ENCODE data around the gene ST6GALNAC5. TPM values are rescaled to one million over a fixed set of nuclear protein-coding genes. Genes with fewer than 3 reads are reported as not detected.

The ST6GALNAC5 gene
- total and polyA plus RNA-seq, 9 donors, result 2.9 to 21.0 (median 9.9) TPM

DNA sequence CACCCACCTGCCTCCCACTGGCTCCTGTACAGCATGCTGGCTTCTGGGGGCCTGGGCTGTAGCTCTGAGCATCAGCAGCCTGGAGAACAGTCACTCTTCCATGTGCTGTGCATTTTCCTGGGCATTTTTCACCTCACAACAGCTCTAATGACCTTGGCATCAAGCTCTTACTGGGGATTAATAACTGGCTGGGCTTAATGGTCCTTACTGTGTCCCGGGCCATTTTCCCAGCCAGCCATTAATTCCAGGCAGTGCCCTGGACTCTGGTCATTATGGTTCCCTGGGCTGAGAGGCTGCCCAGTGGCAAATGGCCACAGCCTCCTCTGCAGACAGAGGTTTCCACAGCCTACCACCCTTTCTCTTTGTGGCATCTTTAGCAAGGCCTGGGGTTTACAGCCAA lies 171.8 kb downstream of the ST6GALNAC5 start:
- Histone ChIP-seq H3K27ac (no peak overlapping the region), H3K9me3 (no peaks in the 10 kb centered on the region), H3K36me3 (no peaks in the 10 kb centered on the region), H3K4me1 (ENCODE audit: insufficient read depth) (no peaks in the 10 kb centered on the region), H3K27me3 (no peaks in the 10 kb centered on the region), H3K4me3 (no peak overlapping the region)
- intact Hi-C loops (cut with DNase I), result no loop called here
- WGBS, 3 donors, result 68 to 100% (median 96%) methylated on average over 1 of the region's 1 CpG
- no peak for TF ChIP-seq EP300 (IDR thresholded peaks at IDR 0.05)
- no peak for TF ChIP-seq POLR2A (IDR thresholded peaks at IDR 0.05)
- TF ChIP-seq, protein P1, sequence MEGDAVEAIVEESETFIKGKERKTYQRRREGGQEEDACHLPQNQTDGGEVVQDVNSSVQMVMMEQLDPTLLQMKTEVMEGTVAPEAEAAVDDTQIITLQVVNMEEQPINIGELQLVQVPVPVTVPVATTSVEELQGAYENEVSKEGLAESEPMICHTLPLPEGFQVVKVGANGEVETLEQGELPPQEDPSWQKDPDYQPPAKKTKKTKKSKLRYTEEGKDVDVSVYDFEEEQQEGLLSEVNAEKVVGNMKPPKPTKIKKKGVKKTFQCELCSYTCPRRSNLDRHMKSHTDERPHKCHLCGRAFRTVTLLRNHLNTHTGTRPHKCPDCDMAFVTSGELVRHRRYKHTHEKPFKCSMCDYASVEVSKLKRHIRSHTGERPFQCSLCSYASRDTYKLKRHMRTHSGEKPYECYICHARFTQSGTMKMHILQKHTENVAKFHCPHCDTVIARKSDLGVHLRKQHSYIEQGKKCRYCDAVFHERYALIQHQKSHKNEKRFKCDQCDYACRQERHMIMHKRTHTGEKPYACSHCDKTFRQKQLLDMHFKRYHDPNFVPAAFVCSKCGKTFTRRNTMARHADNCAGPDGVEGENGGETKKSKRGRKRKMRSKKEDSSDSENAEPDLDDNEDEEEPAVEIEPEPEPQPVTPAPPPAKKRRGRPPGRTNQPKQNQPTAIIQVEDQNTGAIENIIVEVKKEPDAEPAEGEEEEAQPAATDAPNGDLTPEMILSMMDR (IDR thresholded peaks at IDR 0.05), result no peak
- DNase-seq, result no peak

DNA sequence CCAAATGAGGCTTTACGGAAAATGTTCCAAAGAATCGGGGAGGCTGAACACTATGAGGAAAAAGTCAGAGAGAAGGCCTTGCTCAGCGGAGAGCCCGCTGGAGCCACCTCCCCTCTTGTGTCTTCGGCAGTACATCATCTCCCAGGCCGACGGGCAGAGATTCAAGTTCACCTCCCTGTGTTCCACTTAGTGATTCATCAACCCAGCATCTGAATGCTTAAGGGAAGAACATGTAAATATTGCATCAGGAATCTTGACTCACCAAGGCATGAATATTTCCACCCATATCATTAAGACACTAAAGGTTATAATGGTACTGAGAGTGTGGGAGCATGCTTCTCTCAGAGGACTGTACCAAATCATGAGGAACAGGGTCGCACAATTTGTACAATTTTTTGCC lies 172.5 kb downstream of the ST6GALNAC5 start:
- H3K36me3 ChIP-seq, result no peaks in the 10 kb centered on the region
- no peaks in the 10 kb centered on the region for H3K4me1 ChIP-seq (ENCODE audit: insufficient read depth)
- no peak overlapping the region for H3K4me3 ChIP-seq
- intact Hi-C loops (cut with DNase I), result no loop called here
- H3K27me3 ChIP-seq, result no peaks in the 10 kb centered on the region
- H3K27ac ChIP-seq, result no peak overlapping the region
- TF ChIP-seq EP300 (IDR thresholded peaks at IDR 0.05), result no peak
- TF ChIP-seq, protein P1 (IDR thresholded peaks at IDR 0.05), result no peak
- no peak for TF ChIP-seq POLR2A (IDR thresholded peaks at IDR 0.05)
- H3K9me3 ChIP-seq, result no peaks in the 10 kb centered on the region
- WGBS, 3 donors, result 52 to 74% (median 58%) methylated on average over 8 of the region's 8 CpGs
- DNase-seq, result peak; percentile 34 to 73 (median 67)

DNA sequence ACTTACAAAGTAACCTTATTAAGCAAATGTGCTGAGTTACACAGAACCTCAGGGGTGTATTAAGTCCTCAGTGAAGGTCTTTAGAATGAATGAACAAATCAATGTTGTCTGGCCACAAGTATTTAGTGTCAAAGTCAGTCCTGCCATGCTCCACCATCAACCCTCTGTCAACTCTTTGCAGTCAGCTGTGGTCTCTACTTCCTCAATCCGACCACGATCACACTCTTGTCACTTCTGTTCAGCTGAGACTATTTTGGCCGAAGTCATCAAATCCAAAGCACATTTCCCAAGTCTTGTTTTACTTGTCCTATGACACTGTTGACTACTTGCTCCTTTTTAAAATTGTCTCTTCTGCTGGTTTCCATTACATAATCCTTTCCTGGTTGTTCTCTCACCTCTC lies 173.5 kb downstream of the ST6GALNAC5 start:
- Histone ChIP-seq H3K36me3 (no peaks in the 10 kb centered on the region), H3K27ac (no peak overlapping the region), H3K9me3 (no peaks in the 10 kb centered on the region), H3K4me1 (ENCODE audit: insufficient read depth) (no peaks in the 10 kb centered on the region), H3K4me3 (no peak overlapping the region), H3K27me3 (no peaks in the 10 kb centered on the region)
- DNase-seq, result no peak
- 88 to 95% (median 93%) methylated on average over 3 of the region's 3 CpGs for WGBS, 3 donors
- intact Hi-C loops (cut with DNase I), result no loop called here
- TF ChIP-seq, protein P1 (IDR thresholded peaks at IDR 0.05), result no peak
- TF ChIP-seq EP300 (IDR thresholded peaks at IDR 0.05), result no peak
- TF ChIP-seq POLR2A (IDR thresholded peaks at IDR 0.05), result no peak

DNA sequence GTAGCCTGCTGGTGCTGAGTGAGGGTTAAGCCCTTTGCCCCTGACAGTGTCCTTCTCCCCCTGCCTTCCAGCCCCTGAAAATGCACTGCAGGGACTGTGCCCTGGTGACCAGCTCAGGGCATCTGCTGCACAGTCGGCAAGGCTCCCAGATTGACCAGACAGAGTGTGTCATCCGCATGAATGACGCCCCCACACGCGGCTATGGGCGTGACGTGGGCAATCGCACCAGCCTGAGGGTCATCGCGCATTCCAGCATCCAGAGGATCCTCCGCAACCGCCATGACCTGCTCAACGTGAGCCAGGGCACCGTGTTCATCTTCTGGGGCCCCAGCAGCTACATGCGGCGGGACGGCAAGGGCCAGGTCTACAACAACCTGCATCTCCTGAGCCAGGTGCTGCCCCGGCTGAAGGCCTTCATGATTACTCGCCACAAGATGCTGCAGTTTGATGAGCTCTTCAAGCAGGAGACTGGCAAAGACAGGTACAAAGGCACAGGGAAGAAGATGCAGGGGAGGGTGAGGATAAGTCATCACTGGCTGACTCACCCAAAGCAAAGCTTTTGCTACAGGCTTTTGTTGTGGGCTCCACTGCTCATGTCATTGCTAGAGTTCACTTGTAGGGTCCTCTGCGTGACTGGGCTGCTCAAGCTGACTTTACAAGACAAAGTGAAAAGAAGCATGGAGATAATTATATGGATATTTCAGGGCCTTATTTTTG lies 177.0 kb downstream of the ST6GALNAC5 start:
- no peak overlapping the region for H3K27ac ChIP-seq
- no peaks in the 10 kb centered on the region for H3K36me3 ChIP-seq
- TF ChIP-seq POLR2A (IDR thresholded peaks at IDR 0.05), result no peak
- TF ChIP-seq, protein P1 (IDR thresholded peaks at IDR 0.05), result no peak
- TF ChIP-seq EP300 (IDR thresholded peaks at IDR 0.05), result no peak
- 92 to 96% (median 95%) methylated on average over 20 of the region's 20 CpGs for WGBS, 3 donors
- no peak overlapping the region for H3K4me3 ChIP-seq
- no peak for DNase-seq
- no peaks in the 10 kb centered on the region for H3K4me1 ChIP-seq (ENCODE audit: insufficient read depth)
- no peaks in the 10 kb centered on the region for H3K9me3 ChIP-seq
- intact Hi-C loops (cut with DNase I), result no loop called here
- H3K27me3 ChIP-seq, result no peaks in the 10 kb centered on the region

Measured in ovary (tissue), 9 donors.